HG03571 (cell line): ENCODE measurements around the gene TJP2.
A peak's percentile ranks its signal among the peaks of the same experiment; 100 is the strongest.
"Not testable (repeated sequence)": the region's sequence is repeated elsewhere in the genome, so short reads cannot be mapped to it uniquely, and the experiment has no call there.

Experiments used
- ATAC-seq: cut with Tn5 transposase; IDR thresholded peaks from one replicate; pipeline ENCODE4 v1.9.1; 2021; ENCODE audit not compliant: unreplicated experiment

The TJP2 gene

GRCh38 chr9:69157751-69158466, 16.2 kb upstream of the TJP2 start:
- ATAC-seq = no peak

DNA sequence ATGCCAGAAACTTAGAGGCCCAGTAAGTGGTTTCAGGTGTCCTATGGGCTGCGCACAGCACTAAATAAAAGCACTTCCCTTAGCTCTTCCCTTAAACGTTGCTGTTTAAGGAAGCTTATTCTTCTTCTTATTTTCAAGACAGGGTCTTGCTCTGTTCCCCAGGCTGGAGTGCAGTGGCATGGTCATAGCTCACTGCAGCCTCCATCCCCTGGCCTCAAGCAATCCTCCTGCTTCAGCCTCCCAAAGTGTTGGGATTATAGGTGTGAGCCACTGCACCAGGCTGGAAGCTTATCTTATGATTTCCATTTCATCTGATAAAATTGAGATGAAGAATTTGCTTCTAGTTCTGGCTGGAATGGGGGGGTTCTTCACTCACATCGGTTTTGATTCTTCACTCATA, 15.6 kb upstream of the TJP2 start:
- no peak for ATAC-seq

GRCh38 chr9:69164573-69164972, 9.5 kb upstream of the TJP2 start:
- ATAC-seq = not testable (repeated sequence)

- no peak for ATAC-seq
These were observed 8.5 kb upstream of the TJP2 start for GRCh38 chr9:69165581-69165980.

DNA sequence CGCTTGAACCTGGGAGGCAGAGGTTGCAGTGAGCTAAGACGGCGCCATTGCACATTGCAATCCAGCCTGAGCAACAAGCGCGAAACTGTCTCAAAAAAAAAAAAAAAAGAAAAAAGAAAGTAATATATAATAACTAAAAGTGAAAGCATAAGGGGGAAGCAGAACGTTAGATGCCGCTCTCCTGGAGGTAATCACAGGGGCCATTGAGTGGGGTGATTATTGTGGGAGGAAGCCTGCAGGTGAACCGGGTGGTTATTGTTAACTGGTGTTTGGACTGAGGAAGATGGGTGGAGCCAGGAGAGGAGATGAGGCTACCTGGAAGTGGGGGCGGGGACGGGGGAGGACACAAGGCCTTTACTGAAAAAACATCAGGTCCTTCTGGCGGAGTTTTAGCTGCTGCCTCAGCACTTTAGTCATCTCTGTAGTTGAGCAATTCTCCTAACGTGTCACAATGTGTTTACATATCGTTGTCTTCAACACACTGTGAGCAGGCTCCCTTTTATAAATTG, 5.3 kb upstream of the TJP2 start:
- peak; percentile 36 for ATAC-seq

DNA sequence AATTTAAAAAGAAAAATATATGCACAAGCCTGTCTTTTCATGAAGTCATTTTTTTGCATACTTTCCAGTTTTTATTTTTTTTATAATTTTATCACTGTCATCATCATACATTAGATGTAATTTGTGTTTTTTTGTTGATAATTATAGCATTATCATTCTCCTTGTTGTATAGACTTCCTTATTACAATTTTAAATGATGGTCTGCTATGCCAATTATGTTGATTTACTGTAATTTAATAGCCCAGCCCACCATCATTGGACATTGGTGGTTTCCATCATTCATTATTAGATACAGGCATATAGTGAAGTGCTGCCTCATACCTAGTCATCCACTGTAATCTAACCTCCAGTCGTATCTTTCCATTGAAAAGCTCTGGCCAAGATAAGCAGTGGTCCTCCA, 3.8 kb upstream of the TJP2 start:
- no peak for ATAC-seq

- no peak for ATAC-seq
These were observed 3.0 kb upstream of the TJP2 start for GRCh38 chr9:69171049-69171448.

- ATAC-seq = no peak
These were observed 2.6 kb upstream of the TJP2 start for GRCh38 chr9:69171517-69171916.

GRCh38 chr9:69172895-69173294, 1.2 kb upstream of the TJP2 start:
- ATAC-seq = no peak

DNA sequence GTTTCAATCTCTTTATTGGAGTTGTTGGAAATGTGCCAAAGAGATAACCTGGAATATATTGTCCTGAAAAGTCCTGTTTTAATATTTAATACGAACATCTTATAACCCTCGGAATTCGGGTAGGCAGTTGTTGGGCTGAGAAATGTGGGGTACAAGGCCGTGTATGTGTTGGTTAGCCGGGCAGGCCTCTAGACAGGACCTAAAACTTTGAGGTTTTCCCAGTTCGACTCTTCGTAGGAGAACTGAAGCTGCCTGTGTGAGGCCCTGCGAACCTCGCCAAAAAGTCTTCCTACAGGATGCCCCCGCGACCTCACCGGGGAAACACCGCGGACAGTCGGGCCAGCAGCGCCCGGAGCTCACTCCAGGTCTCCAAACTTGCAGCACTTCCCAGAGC, 583 bp upstream of the TJP2 start:
- ATAC-seq = peak; percentile 2

DNA sequence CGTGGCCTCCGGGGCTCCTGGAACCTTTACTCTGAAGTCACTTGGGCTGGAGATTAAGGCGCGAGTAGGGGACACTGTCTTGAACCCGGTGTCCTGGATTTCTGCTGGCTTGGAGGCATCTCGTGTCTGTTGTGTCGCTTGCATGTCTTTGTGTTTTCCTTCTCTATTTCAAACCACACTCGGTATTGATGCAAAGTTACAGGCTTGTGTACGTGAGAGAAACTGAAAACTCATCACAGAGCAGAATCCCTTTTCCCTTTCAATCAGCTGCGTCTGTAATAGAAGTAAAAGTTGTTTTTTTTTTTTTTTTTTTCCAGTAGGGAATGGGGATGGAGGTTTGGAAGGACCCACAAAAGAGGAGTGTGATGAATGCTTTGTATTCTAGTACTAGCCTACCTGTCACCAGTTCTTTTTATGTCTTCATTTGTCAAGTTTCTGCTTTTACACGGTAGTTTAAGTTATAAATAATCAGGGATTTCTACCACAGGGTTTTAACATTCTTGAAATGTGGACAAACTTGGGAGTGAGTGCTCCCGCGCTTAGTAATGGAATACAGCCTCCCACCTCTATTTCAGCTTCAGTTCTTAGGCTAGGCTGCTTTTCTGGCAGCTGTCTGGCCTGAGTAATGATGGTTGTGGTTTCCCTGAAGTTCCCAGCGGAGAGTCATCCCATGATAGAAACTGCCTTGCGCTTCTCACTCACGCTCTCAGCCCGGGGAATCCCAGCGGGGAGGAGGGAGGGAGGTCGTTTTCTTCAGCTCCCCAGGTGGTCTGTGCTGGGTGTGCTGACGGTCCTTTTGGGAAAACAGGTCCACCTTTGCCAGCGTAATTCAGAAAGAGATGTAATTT, 763 bp downstream of the TJP2 start:
- ATAC-seq = peak; percentile 48

DNA sequence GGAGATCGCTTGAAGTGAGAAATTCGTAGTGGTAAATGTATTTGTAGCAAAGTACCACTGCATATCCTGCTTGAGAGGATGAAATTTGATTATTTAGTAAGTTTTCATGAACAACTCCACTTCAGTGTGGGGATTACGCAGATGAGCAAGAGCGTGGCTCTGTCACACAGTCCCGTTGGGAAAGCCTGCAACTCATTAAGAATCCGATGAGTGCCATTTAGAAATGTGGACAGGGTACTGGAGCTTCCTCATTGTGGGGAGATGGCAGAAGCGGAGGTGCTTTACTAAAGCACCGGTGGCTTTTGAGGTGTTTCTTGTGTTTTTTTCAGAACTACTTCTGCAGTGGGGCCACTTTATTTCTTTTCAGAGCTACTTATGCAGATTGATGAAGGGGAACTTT, 1.4 kb downstream of the TJP2 start:
- ATAC-seq = peak; percentile 20

GRCh38 chr9:69176471-69177171, 2.5 kb downstream of the TJP2 start:
- no peak for ATAC-seq

DNA sequence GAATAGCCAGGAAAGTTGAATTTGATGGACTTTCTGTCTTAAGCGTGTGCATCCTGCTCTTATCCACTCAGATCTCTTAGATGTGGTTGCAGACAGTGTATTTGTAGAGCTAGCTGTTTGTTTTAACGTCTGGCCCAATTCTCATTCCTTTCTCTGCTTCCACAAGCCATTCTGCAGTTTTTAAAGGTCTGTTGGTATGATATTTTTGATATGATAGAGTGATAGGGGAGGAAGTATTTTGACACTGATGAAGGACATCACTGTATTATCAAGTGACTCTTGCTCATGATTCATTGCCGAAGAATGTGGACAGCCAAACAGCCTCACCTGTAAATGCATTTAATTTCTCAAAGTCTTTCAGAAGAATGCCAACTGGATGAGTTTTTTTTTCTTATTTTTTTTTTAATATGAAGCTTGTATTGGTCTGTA, 4.5 kb downstream of the TJP2 start:
- ATAC-seq = no peak

DNA sequence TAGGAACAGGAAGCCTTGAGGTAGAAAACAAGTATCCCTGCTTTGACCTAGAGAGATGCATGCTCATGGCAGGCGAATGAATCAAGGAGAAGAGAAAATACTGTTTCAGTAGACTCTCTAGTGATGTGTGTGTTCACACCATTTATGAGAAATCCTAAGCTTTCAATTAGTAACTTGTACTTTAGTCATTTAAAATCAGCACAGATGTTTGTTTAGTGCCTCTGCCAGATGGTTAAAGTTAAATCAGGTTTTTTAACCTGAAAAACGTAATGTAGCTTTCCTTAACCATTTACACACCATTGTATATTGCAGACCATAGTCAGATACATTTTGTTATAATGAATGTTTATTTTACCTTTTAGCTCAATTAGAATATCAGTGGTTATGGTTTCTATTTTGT, 5.0 kb downstream of the TJP2 start:
- ATAC-seq = no peak

DNA sequence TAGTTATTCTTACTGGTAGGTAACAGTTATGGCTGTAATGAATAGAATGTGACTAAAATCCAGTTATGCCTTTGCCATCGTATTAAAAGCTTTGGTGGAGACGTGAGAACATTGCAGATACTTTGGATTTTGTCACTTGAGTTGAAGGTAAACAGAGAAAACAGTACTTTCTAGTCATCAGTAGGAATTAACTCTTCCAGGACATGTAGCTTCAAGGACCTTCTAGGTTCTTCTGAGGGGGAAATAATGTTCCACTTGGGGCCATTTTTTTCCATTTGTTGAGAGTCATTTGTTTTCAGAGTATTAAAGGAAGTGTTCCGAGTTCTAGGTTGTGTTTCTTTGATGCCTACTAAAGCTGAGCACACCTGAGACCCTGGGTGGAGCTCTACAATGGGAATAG, 6.1 kb downstream of the TJP2 start:
- no peak for ATAC-seq

DNA sequence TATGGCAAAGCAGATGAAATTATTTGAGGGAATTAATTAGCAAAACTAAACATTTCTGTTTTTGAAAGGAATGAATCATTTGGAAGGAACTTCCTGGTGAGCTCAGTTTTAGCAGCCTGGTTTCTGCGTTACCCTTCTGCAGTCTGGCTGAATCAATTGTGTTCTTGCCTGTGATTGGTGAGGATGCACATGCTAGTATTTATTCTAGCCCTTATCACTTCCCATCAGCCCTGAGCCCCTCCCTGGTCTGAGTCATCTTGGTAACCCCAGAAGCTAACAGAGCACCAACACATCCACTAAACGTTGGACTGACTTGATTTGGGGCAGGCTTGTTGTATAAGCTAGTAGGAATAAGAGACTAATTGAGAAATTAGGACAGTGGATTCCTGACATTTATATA, 6.6 kb downstream of the TJP2 start:
- ATAC-seq = no peak

GRCh38 chr9:69181908-69182353, 7.9 kb downstream of the TJP2 start:
- ATAC-seq = no peak

- ATAC-seq = no peak
These were observed 10.2 kb downstream of the TJP2 start for GRCh38 chr9:69184266-69184665.

DNA sequence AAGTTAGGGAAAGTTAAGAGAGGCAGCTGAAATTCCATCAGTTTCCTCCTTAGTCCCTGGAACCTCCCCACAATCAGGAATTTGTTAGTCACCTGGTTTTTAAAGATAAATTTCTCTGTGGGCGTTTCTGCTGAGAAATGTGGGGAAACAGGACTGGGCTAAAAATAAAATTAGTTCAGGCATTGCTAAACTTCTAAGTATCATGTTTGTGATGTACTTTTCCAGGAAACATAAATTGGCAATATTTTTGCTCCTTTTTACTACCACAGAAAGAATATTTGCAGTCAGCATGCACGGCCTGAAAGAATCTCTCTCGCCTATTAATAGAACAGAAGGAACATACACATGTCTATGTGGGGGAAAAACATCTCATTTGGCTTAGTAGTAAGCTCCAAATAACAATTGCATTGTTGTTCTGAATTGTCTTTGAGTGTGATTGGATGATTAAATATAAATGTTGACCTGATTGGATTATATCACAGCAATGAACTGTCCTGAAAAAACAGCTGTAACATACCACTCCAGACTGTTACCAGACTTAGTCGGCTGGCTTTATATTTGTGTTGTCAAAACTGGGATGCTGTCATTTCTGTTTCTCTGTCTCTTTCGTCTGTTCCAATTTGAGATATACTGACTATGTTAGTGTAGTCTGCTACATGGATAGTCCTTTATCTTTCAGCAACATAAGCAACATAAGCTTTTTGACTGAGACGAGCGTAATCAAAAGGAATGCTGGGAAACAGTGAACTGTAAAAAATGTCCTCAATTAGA, 12.9 kb downstream of the TJP2 start:
- ATAC-seq = no peak

DNA sequence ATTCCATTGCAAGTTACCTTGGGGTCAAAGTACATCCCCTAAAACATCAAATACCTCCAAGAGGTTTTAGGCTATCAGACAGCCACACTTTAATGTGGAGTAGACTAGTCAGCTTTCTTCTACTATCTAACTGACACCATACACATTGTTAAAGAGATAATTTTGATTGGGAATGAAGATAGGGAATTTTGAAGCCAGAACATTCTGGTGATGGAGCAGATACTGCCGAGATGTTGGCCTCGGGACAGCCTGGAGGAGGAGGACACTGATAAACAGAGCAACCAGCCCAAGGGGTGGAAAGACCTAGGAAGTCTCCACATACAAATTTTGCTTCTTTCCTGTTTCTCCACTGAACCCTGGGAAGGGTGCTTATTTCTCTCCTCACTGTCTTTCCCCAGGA, 14.9 kb downstream of the TJP2 start:
- ATAC-seq = no peak
